ENCODE measurements around the gene SLC16A8.
A peak's percentile ranks its signal among the peaks of the same experiment; 100 is the strongest.

Gene SLC16A8

DNA sequence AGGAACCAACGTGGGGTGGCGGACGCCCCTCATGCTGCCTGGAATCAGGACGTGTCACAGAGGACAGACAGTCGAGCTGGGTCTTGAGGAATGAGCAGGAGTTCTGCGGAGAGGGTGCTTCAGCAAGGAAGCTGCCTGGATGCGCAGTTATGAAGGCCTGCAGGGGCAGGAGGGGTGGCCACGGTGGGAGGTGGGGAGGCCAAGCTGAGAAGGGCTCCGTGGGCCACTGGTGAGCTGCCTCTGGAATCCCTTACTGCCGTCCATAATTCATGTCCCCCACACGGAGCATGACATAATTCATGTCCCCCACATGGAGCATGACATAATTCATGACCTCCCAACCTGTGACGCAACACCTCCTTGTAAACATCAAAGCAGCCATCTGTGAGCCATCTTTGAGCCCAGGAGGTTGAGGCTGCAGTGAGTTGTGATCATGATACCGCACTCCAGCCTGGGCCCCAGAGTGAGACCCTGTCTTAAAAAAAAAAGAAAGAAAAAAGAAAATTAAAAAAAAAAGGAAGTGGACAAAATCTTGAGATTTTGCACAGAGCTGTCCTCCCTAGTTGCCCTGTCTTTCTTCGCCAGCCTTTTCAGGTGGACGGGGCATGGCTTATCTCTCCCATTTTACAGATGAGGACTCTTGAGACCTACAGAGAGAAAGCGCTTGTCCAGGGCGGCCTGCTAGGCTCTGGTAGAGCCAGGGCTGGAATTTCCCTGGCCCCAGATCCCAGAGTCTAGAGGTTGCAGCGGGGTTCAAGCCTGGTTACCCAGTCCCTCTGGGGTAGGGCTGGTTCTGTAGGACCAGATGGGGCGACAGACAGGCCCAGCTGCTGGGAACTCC lies 51.1 kb downstream of the SLC16A8 start (continued):
- TF ChIP-seq ZNF274 (IDR thresholded peaks at IDR 0.05; ENCODE audit: low read length) (no peak), ZNF274 (tag by site-specific recombination; IDR thresholded peaks at IDR 0.05; ENCODE audit: borderline replicate concordance) (no peak), ZNF114 (tag by site-specific recombination; IDR thresholded peaks at IDR 0.05) (no peak), ZNF555 (tag by site-specific recombination; conservative IDR thresholded peaks at IDR 0.05) (no peak), ZNF473 (tag by site-specific recombination; IDR thresholded peaks at IDR 0.05) (no peak), ZBTB11 (tag by site-specific recombination; conservative IDR thresholded peaks at IDR 0.05; ENCODE audit: low read depth) (no peak), ZNF830 (tag by site-specific recombination; IDR thresholded peaks at IDR 0.05; ENCODE audit: low read depth) (no peak), ZNF785 (tag by site-specific recombination; IDR thresholded peaks at IDR 0.05) (no peak), ZNF48 (tag by site-specific recombination; IDR thresholded peaks at IDR 0.05) (no peak), ZEB2 (tag by site-specific recombination; IDR thresholded peaks at IDR 0.05) (peak; percentile 92), ZNF292 (tag by site-specific recombination; IDR thresholded peaks at IDR 0.05; ENCODE audit: borderline replicate concordance, low read depth) (no peak), ZNF843 (tag by site-specific recombination; IDR thresholded peaks at IDR 0.05) (no peak), MZF1 (tag by site-specific recombination; IDR thresholded peaks at IDR 0.05; ENCODE audit: borderline replicate concordance) (no peak), ZNF132 (tag by site-specific recombination; IDR thresholded peaks at IDR 0.05; ENCODE audit: borderline replicate concordance) (no peak), ZNF112 (tag by site-specific recombination; IDR thresholded peaks at IDR 0.05) (no peak), ZNF37A (tag by site-specific recombination; IDR thresholded peaks at IDR 0.05) (no peak), ZBTB48 (tag by site-specific recombination; IDR thresholded peaks at IDR 0.05) (0 out of 2 replicates have a peak, but pooled peaks have one; percentile 52)
- TF ChIP-seq, protein P1, sequence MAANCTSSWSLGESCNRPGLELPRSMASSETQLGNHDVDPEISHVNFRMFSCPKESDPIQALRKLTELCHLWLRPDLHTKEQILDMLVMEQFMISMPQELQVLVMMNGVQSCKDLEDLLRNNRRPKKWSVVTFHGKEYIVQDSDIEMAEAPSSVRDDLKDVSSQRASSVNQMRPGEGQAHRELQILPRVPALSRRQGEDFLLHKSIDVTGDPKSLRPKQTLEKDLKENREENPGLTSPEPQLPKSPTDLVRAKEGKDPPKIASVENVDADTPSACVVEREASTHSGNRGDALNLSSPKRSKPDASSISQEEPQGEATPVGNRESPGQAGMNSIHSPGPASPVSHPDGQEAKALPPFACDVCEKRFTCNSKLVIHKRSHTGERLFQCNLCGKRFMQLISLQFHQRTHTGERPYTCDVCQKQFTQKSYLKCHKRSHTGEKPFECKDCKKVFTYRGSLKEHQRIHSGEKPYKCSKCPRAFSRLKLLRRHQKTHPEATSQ (tag by site-specific recombination; IDR thresholded peaks at IDR 0.05) = peak; percentile 53; the same call in 1 of the 2 replicates
- TF ChIP-seq, protein P2, sequence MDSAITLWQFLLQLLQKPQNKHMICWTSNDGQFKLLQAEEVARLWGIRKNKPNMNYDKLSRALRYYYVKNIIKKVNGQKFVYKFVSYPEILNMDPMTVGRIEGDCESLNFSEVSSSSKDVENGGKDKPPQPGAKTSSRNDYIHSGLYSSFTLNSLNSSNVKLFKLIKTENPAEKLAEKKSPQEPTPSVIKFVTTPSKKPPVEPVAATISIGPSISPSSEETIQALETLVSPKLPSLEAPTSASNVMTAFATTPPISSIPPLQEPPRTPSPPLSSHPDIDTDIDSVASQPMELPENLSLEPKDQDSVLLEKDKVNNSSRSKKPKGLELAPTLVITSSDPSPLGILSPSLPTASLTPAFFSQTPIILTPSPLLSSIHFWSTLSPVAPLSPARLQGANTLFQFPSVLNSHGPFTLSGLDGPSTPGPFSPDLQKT (IDR thresholded peaks at IDR 0.05; ENCODE audit: borderline replicate concordance, low read depth, low read length) = no peak
- TF ChIP-seq, protein P3, sequence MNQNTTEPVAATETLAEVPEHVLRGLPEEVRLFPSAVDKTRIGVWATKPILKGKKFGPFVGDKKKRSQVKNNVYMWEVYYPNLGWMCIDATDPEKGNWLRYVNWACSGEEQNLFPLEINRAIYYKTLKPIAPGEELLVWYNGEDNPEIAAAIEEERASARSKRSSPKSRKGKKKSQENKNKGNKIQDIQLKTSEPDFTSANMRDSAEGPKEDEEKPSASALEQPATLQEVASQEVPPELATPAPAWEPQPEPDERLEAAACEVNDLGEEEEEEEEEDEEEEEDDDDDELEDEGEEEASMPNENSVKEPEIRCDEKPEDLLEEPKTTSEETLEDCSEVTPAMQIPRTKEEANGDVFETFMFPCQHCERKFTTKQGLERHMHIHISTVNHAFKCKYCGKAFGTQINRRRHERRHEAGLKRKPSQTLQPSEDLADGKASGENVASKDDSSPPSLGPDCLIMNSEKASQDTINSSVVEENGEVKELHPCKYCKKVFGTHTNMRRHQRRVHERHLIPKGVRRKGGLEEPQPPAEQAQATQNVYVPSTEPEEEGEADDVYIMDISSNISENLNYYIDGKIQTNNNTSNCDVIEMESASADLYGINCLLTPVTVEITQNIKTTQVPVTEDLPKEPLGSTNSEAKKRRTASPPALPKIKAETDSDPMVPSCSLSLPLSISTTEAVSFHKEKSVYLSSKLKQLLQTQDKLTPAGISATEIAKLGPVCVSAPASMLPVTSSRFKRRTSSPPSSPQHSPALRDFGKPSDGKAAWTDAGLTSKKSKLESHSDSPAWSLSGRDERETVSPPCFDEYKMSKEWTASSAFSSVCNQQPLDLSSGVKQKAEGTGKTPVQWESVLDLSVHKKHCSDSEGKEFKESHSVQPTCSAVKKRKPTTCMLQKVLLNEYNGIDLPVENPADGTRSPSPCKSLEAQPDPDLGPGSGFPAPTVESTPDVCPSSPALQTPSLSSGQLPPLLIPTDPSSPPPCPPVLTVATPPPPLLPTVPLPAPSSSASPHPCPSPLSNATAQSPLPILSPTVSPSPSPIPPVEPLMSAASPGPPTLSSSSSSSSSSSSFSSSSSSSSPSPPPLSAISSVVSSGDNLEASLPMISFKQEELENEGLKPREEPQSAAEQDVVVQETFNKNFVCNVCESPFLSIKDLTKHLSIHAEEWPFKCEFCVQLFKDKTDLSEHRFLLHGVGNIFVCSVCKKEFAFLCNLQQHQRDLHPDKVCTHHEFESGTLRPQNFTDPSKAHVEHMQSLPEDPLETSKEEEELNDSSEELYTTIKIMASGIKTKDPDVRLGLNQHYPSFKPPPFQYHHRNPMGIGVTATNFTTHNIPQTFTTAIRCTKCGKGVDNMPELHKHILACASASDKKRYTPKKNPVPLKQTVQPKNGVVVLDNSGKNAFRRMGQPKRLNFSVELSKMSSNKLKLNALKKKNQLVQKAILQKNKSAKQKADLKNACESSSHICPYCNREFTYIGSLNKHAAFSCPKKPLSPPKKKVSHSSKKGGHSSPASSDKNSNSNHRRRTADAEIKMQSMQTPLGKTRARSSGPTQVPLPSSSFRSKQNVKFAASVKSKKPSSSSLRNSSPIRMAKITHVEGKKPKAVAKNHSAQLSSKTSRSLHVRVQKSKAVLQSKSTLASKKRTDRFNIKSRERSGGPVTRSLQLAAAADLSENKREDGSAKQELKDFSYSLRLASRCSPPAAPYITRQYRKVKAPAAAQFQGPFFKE (tag by site-specific recombination; IDR thresholded peaks at IDR 0.05; ENCODE audit: borderline replicate concordance) = no peak
- TF ChIP-seq, protein P4, sequence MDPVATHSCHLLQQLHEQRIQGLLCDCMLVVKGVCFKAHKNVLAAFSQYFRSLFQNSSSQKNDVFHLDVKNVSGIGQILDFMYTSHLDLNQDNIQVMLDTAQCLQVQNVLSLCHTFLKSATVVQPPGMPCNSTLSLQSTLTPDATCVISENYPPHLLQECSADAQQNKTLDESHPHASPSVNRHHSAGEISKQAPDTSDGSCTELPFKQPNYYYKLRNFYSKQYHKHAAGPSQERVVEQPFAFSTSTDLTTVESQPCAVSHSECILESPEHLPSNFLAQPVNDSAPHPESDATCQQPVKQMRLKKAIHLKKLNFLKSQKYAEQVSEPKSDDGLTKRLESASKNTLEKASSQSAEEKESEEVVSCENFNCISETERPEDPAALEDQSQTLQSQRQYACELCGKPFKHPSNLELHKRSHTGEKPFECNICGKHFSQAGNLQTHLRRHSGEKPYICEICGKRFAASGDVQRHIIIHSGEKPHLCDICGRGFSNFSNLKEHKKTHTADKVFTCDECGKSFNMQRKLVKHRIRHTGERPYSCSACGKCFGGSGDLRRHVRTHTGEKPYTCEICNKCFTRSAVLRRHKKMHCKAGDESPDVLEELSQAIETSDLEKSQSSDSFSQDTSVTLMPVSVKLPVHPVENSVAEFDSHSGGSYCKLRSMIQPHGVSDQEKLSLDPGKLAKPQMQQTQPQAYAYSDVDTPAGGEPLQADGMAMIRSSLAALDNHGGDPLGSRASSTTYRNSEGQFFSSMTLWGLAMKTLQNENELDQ (tag by site-specific recombination; IDR thresholded peaks at IDR 0.05; ENCODE audit: low read depth) = no peak
- TF ChIP-seq, protein P5, sequence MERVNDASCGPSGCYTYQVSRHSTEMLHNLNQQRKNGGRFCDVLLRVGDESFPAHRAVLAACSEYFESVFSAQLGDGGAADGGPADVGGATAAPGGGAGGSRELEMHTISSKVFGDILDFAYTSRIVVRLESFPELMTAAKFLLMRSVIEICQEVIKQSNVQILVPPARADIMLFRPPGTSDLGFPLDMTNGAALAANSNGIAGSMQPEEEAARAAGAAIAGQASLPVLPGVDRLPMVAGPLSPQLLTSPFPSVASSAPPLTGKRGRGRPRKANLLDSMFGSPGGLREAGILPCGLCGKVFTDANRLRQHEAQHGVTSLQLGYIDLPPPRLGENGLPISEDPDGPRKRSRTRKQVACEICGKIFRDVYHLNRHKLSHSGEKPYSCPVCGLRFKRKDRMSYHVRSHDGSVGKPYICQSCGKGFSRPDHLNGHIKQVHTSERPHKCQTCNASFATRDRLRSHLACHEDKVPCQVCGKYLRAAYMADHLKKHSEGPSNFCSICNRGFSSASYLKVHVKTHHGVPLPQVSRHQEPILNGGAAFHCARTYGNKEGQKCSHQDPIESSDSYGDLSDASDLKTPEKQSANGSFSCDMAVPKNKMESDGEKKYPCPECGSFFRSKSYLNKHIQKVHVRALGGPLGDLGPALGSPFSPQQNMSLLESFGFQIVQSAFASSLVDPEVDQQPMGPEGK (tag by site-specific recombination; IDR thresholded peaks at IDR 0.05) = peak; percentile 100

Measured in HEK293 (cell line).